ENCODE measurements around the gene IRF2.

The IRF2 gene

DNA sequence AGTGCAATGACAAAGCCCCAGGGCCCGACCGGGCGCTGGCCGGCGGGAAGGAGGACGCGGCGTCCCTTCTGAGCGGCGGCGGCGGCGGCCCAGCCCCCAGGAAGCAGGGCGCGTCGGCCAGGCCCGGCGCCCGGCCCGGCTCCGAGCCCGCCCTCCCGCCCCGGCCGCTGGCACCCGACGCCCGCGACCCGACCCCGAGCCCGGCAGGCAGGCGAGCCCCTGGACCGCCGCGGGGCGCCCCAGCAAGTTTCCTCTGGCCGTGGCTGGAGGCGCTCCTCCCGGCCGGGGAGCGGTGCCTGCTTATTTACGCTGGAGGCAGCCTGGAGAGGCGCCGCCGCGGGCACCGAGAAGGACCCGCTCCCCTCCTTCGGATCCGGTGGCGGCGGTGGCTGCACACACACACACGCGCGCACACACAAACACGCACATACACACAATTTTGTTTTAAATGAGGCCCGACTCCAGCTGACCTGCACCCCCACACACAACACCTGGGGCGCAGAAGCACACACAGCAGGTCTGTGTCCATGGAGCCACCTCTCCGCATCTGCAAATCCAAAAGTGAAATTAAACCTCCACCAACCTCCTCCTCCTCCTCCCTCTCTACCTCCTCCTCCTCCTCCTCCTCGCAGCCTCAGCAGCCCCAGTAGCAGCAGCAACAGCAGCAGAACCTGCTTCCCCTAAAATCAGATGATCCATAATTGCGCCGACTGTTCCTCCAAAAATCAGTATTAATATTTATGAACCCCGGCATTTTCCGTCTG lies 669 bp downstream of the IRF2 start:
- DNase-seq (ENCODE audit: low read depth, low spot score): no peak

DNA sequence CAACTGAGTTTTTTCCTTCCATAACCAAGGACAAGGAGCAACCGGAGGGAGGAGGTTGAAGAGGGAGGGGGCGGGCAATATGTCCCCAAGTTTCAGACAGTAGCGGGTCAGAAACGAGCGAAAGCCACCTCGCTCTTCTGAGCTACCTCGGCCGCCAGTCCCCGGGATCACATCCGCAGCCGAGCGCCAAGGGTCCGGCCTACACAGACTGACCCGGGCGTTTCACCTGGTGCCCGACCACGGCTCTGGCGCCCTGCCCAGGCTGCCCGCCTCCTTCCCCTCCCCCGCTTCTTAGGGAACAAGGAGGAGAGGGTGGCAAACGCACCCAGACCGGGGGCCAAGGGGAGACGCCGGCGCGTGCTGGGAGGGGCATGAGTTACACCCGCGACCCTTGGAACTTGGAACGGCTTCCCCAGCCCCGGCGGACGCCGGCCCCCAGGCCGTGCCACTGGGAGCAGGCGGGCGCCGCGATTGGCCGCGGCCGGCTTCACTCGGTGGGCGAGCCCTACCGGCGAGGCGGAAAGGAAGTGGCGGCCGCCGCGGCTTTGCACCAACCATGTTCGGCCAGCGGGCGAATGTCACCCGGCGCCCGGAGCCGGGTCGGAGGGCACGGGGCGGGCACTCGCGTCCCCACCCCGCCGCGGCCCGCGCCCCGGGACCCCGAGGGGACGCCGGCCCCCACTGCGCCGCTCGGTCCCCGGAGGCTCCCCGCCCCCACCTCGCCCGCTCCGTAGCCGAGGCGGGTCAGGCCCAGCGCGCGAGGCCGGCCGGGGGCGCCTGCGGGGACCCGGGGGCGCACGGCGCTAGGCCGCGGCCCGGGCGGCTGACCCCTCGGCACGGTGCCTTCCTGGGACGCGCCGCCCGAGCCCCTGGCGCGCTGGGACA lies 1.5 kb downstream of the IRF2 start:
- DNase-seq (ENCODE audit: low read depth, low spot score): no peak

DNA sequence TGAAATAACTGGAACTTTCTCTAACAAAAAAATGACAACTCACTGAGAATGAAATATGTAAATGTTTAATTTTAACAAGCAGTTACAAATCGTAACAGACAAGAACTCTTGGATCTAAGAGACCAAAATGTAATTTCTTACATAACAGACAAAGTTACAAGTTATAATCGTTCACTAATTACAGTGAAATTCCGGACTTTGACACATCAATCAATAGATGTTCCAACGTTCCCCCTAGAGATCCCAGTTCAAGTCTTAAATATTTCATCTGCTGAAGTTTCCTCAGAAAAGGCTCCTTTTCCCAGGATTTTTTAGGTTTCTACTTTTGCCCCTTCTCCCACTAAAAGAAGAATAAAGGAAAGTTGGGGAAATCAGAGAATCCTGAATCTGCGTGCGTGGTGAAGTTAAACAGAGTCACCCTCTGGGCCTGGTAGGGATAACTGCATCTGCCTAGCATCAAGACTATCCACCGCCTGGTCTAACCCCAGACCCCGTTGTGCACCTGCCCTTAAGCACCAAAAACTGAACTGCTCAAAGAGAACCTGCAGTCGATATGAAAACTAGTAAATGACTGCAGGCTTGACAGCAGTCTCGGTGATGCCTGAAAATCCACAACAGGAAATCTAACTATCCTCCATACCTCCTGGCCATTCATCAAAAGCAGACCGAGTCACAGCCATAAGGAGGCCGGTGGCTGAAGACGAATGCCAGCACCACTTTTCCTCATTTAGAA lies 2.3 kb downstream of the IRF2 start:
- no peak for DNase-seq (ENCODE audit: low read depth, low spot score)

DNA sequence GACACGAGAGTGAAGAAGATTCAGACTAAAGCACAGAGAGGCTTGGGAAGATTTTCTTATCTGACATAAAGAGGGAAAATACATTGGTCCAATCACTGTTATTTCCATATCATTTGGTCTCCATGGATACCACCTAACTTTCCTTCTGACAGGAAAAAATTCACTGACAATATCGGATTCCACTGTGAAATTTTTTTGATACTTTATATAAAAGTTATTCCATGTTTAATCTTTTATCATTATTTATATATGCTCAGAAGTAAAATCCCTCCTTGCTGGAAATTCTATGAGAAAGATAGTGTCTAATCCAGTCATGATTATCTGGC lies 3.6 kb downstream of the IRF2 start:
- DNase-seq (ENCODE audit: low read depth, low spot score): no peak

DNA sequence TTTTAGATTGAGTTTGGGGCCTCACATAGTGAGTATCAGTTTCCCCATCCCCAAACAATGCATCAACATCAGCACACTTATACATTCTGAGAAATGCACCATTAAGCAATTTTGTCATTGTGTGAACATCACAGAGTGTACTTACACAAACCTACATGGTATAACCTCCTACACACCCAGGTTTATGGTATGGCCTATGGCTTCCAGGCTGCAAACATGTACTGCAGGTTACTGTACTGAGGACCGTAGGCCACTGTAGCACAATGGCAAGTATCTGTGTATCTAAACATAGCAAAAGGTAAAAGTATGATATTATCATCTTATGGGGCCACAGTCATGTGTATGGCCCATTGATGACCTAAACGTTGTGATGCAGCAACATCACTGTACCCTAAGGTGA lies 7.7 kb downstream of the IRF2 start:
- no peak for DNase-seq (ENCODE audit: low read depth, low spot score)

DNA sequence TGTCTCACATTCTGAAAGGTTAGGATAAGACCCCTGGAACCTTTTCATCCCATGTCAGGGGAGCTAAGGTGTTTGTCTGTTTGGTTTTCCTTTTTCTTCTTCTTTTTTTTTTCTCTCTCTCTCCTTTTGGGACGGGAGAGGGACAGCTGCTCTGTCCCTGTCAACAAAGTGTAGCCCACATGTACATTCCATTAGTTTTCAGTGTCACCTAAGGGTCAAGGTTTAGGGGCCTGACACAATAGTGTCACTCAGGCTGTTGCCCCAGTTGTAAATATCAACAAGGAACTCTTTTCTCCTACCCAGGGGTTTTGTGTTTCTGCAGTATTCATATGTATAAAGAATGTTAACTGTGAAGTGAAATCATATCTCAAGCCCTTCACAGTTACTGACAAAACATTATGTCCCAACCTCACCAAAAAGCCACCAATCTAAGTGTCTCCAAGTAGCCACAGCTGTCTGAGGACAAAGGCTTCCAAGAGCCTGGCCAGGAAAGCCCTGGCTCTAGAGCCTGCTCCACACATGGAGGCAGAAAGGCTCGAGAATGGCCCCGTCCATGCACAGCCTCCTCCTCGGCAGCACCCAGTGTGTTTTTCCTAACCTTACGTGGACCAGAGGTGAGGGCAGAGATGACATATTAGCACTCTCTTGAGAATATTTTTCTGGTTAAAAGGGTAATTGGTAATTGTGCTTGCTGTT lies 9.4 kb downstream of the IRF2 start:
- DNase-seq (ENCODE audit: low read depth, low spot score): no peak

DNA sequence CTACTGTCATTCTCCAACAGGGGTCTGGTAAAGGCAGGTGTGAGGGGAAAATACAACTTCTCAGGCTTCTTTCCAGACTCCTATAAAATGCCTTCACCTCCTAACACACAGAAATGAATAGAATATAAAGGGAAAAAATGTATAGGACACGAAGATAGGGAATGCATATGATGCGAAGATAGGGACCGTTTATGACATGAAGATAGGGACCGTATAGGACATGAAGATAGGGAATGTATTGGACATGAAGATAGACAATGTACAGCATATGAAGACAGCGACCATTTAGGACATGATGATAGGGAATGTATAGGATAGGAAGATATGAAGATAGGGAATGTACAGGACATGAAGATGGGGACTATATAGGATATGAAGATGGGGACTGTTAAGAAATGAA lies 10.5 kb downstream of the IRF2 start:
- no peak for DNase-seq (ENCODE audit: low read depth, low spot score)

DNA sequence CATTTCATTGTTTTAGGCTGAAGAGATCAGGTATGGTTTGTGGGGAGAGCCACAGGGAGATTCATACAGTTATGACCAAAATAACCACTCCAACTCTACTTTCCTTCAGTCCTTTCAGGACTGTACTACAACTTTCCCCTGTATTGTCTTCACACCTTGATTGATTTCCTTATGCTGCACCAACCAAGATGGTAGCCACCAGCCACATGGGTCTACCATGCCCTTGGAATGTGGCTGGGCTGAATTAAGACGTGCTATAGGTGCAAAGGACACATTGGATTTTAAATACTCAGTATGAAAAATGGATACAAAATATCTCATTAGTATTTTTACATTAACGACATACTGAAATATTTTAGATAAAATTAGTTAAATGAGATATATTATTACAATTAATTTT lies 11.2 kb downstream of the IRF2 start:
- DNase-seq (ENCODE audit: low read depth, low spot score): no peak

DNA sequence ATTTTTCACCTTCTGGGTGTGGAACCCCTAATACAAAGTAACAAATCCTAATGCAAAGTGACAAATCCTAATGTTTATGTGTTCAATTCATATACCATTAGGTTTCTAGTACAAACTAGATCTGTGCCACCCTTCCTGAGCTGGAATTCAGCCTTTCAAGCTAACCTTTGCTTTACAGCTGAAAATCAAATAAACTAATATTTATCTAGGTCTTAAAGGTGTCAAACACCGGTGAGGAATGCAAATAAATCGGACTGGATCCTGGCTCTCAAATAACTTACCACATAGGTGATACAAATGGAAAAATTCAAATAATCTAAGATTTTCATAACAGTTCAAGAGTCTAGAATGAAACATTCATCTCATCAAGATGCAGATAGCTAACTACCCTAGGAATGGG lies 11.6 kb downstream of the IRF2 start:
- DNase-seq (ENCODE audit: low read depth, low spot score): no peak

DNA sequence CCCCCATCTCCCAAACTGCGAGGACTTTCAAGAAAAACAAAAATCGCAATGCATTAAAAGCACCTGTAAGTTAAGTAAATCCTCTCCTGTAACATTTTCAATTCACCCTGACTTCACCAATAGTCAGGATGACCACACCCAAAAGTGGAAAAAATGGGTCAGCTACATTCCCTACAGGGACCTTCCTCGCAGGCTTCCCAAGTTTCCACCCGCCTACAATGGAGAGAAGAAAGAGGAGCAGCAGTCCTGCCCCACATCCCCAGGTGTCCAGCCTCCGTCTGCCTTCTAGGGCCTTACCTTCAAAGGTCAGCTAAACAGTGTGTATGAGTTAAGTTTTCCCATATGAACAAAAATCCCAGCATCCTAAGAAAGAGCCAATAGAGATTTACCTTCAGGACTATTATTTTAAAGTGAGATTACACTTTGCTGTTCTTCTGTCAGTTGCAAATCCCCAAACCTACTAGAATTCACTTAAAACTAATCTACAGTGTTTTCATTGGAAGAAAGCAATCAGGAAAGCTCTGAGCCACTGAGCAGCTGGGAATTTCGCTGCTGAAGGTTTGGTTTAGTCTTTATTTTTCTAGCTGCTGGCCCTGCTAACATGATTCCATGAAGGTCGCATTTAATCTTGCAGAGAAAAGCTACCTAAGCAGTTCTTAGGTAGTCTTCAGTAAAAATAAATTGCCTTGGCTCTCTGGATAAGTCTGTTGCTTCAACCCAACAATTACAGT lies 12.5 kb downstream of the IRF2 start:
- DNase-seq (ENCODE audit: low read depth, low spot score): no peak

DNA sequence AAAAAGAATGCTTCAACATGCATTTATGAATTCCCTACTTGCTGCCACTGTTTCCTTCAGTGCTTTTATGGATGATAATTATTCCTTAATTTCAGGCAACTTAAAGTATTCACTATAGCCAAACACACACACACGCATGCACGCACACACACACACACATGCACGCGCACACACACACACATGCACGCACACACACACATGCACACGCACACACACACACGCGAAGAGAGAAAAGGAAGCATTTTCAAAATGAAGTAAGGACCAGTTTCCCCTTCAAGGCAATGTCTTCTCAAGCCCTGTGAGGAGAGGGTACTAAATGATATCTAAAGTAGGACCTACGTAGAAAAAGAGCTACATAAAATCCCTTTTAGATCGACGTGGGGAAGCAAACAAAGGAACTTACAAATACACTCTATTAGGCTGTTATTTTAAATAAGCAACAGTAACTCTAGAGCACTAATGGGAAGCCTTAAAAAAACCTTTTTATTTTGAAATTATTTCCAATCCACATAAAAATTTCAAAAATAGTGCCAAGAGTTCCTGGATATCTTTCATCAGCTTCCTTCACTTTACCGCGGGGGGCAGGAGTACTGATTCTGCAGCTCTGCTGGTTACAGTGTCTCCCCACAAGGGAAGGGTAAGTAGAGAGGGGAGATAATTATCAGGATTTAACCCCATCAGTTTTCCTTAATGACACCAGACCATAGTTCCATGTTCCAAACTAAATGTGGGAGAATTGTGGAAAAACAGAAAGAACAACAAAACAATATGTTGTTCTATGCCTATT lies 13.7 kb downstream of the IRF2 start:
- DNase-seq (ENCODE audit: low read depth, low spot score): no peak

DNA sequence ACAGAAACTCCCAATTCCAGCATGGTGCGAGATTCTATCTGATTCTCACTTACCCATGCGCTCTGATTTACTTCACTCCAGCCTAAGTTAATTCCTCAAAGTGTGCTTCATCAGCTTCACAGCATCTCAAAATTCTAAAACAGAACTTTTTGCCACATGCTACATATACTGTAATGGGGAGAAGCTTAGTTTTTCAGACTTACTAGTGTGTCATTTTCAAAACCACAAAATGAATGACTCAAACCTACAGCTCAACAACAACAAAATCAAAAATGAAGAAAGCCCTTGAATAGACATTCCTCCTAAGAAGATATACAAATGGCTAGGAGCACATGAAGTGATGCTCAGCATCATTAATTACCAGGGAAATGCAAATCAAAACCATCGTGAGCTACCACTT lies 14.9 kb downstream of the IRF2 start:
- DNase-seq (ENCODE audit: low read depth, low spot score): no peak

DNA sequence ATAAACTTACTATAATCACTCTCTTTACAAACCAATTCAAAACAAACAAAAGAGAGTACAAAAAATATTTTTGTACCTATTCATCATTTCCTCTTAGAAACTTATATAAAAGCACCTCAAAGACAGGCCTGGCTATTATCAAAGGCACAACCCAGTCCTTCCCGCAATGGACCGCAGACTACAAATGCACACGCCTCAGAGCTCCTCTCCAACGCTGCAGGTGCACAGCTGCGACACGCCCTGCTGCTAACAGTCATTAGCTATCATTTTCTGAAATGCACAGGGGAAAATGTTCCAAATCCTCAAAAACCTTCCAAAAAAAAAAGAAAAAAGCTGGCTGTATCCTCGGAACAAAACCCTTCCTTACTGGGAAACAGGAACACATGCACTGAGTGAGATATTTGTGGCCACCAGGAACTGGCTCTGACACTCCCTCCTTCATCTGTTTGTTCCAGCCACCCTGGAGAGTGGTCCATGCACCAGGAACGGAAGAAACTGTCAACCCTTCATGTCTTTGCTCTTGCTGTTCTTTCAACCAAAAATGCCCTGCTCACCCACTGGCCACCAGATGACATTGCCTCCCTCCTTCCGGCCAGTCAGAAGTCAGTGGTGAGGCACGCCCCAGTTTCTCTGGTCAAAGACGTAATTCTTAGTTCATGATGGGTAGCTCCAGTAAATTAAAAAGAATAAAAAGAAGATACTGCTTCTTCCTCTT lies 16.7 kb downstream of the IRF2 start:
- DNase-seq (ENCODE audit: low read depth, low spot score): no peak

DNA sequence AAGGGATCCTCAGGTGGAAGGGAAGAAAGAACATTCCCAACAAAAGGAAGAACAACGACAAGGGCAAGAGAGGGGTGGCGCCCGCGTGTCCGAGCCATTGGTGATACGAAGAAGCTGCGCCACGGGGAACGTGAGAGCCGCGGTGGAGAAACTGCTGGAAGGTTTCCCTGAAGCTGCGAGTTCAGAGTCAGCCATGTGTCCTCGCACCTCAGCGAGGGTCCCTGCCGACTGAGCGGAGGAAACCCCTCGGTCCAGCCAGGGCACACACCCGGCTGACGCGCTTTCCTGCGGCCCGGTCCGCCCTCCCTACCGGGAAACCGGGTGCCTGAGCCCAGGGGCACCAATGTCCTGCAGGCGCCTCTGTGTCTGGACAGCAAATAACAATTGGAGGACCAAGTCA lies 18.0 kb downstream of the IRF2 start:
- DNase-seq (ENCODE audit: low read depth, low spot score): no peak

DNA sequence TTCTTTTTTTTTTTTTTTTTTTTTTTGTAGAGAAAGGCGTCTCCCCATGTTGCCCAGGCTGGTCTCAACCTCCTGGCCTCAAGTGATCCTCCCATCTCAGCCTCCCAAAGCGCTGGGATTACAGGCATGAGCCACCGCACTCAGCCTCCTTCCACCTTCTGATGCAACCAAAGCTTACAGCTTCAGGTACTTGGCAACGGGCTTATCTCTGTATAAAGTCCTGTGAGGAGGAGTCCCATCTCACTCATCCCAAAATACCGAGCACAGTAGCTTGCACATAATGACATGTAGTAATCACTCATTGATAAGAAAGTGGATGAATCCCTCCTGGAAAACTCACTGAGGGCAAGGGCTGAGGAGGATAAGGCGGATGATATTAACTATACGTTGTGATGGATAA lies 19.1 kb downstream of the IRF2 start:
- DNase-seq (ENCODE audit: low read depth, low spot score): no peak

DNA sequence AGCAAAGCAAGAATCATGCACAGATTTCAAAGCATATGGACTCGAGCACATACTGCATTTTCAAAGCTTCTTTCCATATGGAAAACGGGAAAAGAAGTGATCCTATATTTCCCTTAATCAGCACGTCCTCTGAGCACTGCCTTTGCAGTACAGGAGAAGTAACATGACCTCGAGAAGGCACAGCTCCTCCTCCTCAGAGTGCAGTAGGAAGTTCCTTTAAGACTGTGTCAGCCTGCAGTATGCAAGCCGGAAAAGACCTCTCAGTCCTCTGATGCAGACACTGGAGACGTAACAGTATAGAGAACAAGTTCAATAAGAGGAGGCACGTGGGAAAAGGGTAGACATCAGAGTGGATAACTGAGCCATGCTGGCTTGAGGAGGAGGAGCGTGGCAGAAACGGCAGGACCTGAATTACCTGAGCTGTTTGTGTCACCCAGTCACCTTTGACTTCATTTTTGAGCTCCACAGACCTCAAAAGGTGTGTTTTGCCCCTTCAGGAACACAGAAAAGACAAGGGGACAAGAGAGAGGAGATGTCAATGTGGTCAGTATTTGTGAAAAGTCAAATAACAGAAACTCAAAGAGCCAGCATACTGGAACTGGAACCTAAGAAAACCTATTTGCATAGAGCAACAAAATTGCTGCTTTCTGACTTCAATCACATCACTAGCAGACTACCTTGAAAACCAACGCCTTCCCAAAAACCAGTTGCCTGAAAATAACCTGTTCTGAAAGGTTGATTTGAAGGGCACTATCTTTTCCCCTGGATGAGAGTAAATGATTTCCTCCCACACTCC lies 20.8 kb downstream of the IRF2 start:
- no peak for DNase-seq (ENCODE audit: low read depth, low spot score)

DNA sequence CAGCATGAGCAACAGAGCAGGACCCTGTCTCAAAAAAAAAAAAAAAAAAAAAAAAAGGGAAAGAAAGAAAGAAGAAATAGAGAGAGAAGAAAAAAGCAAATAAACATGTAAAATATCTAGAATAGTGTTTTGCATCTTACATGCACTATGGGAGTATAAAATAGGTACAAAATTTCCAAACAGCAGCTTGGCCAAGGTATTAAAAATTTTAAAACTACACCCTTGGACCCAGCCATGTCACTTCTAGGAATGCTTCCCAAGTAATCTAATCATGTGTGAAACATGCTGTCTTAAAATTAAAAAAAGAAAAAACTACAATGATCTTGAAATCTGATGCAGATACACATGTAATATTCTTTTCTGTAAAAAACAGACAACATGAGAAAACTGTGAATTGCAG lies 21.6 kb downstream of the IRF2 start:
- DNase-seq (ENCODE audit: low read depth, low spot score): no peak

DNA sequence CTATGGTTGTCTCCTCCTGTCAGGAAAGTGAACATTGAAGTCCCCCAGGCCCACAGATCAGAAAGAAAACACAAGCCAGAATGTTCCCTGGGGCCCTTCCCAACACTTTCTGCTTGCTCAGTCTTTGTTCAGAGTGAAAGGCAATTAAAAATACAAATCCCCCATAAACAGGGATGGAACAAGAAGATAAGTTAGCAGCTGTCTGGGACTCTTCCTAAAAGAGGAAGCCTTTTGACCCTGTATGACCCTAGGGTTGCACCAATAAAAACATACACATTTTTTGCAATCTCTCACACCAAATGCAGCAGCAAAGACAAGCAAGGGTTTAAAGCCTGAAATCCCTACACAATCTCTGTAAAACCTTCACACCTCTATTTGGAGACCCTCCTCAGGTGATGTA lies 22.6 kb downstream of the IRF2 start:
- DNase-seq (ENCODE audit: low read depth, low spot score): no peak

Measured in brain pericyte (primary cell).